Activated CD4-positive, alpha-beta T cell treated with anti-CD3 and anti-CD28 coated beads, Interleukin-2, amount 50 U/mL, for 4 hours (primary cell): Measurements from ENCODE around the gene GLS.
A peak's percentile ranks its signal among the peaks of the same experiment; 100 is the strongest.

Experiments
- DNase-seq, 2 experiments: peaks; one replicate each; pipeline ENCODE4 v3.0.0-alpha.2; 2020

GLS gene

GRCh38 chr2:190997526-190998113 lies 117.0 kb downstream of the GLS start:
- DNase-seq = no peak

- DNase-seq = no peak
Observed at GRCh38 chr2:190999058-190999457, 118.4 kb downstream of the GLS start.

GRCh38 chr2:190999949-191000665 lies 119.5 kb downstream of the GLS start:
- DNase-seq = no peak

GRCh38 chr2:191001032-191001431 lies 120.4 kb downstream of the GLS start:
- no peak for DNase-seq

GRCh38 chr2:191001624-191002023 lies 121.0 kb downstream of the GLS start:
- DNase-seq = no peak

- DNase-seq = no peak
Observed at GRCh38 chr2:191003405-191004309, 123.0 kb downstream of the GLS start.

GRCh38 chr2:191006297-191006696 lies 125.7 kb downstream of the GLS start:
- DNase-seq = no peak

GRCh38 chr2:191006997-191007783 lies 126.6 kb downstream of the GLS start:
- no peak for DNase-seq

GRCh38 chr2:191008286-191008685 lies 127.7 kb downstream of the GLS start:
- no peak for DNase-seq

GRCh38 chr2:191009541-191010374 lies 129.1 kb downstream of the GLS start:
- DNase-seq = no peak

- no peak for DNase-seq
Observed at GRCh38 chr2:191010887-191011885, 130.6 kb downstream of the GLS start.

GRCh38 chr2:191012346-191012745 lies 131.7 kb downstream of the GLS start:
- no peak for DNase-seq

- no peak for DNase-seq
Observed at GRCh38 chr2:191012845-191013681, 132.4 kb downstream of the GLS start.

GRCh38 chr2:191013682-191013931 lies 133.0 kb downstream of the GLS start:
- no peak for DNase-seq

- peak; percentile 95 for DNase-seq
Observed at GRCh38 chr2:191013932-191014652, 133.5 kb downstream of the GLS start, which contains the start of gene STAT1. Gene STAT1, minus strand, starts transcription at chr2:191014171. Its CDS starts 4,168 bp downstream, at chr2:191010003.

GRCh38 chr2:191014653-191015020 lies 134.0 kb downstream of the GLS start:
- no peak for DNase-seq
